ENCODE data around the gene TCF19.

TCF19 gene

DNA sequence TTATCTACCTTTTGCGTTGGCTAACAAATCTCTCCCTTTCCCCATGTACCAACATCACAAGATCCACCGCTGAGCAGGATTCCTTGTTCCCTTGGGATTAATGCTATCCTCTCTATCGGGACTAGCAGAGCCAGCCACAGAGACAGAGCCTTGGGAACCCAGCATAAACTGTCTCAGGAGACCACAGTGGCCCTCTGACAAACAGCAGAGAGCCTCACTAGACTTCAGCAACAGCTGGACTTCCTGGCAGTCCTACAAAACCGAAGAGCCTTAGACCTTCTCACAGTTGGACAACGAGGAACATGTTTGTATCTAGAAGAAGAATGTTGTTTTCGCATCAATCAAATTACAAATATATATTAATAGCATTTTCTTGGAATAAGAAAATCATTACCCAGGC lies 51.7 kb downstream of the TCF19 start:
- DNase-seq (ENCODE audit: low spot score) = no peak

DNA sequence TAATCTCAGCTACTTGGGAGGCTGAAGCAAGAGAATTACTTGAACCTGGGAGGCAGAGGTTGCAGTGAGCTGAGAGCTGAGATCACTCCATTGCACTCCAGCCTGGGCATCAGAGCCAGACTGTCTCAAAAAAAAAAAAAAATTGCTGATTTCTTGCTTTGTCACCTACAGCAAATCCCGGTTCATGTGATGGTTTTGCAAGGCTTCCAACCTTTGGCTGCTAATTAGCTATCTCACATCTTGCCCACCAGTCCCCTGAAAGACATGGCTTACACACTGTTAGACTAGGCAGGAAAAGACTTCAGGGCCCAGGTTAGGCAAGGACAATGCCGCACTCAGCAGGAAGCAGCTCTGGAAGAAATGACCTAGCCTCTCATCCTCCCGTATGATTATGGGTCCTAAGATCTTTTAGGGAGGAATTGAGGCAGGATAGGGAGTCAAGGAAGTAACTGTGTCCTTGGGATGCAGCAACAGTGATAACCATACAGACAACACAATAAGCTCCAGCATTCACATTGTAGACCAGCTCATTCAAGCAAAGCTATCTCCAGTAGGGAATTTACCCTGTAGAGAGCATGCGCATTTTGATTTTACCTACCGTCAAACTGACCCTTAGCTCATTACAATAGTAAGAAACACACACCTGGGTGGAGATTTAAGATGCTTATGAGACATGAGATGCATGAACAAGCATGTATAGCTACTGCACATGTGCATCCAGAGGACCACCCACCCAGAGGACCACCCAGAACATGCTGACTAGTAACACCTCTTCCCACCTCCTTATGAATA lies 52.5 kb downstream of the TCF19 start:
- no peak for DNase-seq (ENCODE audit: low spot score)
